ENCODE data around the gene NFATC3. TPM values are rescaled to one million over a fixed set of nuclear protein-coding genes. Genes with fewer than 3 reads are reported as not detected.

NFATC3 gene
- total and polyA plus RNA-seq, 2 of the 8 experiments (the other 6 are each of a cell fraction or from before 2014, with no cell fraction given), result 17.6 to 34.5 TPM

- no peak for TF ChIP-seq MAFK (IDR thresholded peaks at IDR 0.05; ENCODE audit: low read depth, low read length)
- no peak for TF ChIP-seq MAX (IDR thresholded peaks at IDR 0.05)
These were observed 180.1 kb downstream of the NFATC3 start (continued) for GRCh38 chr16:68265078-68265920.

All from H1 (cell line).